GM23338 (cell line): ENCODE data around the gene NCS1.

Source experiments
- EZH2 ChIP-seq: fragments of 200-600 bp; sonication (generic); IDR thresholded peaks from one replicate; pipeline ENCODE4 v1.8.0; 2017; ENCODE audit warnings: antibody characterized with exemption, mild to moderate bottlenecking, low read depth; ENCODE audit not compliant: unreplicated experiment
- EZH2phosphoT487 ChIP-seq: fragments of 200-600 bp; sonication (generic); IDR thresholded peaks from one replicate; pipeline ENCODE4 v1.8.1; 2018; ENCODE audit warnings: antibody characterized with exemption; ENCODE audit not compliant: unreplicated experiment
- POLR2AphosphoS5 ChIP-seq: IDR thresholded peaks from 2 replicates; pipeline ENCODE4 v1.6.1; 2016; ENCODE audit warnings: antibody characterized with exemption, low read depth
- TF ChIP-seq, protein P1 (sequence below), 2 experiments: fragments of 200-600 bp in 1 of 2; sonication (generic) in 1 of 2; conservative IDR thresholded peaks; 2 replicates each; pipeline versions ENCODE4 v1.5.1 to v1.6.1; 2016 to 2017; ENCODE audit warnings: antibody characterized with exemption in 2 of 2, low read depth in 2 of 2, mild to moderate bottlenecking in 2 of 2, moderate library complexity in 1 of 2
- TF ChIP-seq, protein P2 (sequence below): IDR thresholded peaks from one replicate; pipeline ENCODE4 v1.6.1; 2018; ENCODE audit warnings: antibody characterized with exemption; ENCODE audit not compliant: unreplicated experiment

DNA sequence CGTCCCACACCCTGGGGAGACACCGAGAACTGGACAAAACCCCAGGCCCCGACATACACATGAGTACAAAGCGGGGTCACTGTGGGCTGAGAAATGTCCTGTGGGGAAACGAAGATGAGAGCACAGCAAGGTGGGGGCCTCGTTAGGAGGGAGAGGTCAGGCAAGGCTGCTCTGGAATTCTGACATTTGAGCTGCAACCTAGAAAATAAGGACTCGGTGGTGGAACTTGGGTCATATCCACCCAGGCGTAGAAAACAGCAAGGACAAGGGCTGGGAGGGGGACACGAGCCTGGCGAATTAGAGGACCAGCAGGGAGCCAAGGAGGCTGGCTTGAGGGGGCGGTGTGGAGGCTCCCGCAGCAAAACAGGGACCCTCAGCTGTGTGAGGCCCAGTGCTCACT, 32.8 kb downstream of the NCS1 start:
- TF ChIP-seq, protein P1, sequence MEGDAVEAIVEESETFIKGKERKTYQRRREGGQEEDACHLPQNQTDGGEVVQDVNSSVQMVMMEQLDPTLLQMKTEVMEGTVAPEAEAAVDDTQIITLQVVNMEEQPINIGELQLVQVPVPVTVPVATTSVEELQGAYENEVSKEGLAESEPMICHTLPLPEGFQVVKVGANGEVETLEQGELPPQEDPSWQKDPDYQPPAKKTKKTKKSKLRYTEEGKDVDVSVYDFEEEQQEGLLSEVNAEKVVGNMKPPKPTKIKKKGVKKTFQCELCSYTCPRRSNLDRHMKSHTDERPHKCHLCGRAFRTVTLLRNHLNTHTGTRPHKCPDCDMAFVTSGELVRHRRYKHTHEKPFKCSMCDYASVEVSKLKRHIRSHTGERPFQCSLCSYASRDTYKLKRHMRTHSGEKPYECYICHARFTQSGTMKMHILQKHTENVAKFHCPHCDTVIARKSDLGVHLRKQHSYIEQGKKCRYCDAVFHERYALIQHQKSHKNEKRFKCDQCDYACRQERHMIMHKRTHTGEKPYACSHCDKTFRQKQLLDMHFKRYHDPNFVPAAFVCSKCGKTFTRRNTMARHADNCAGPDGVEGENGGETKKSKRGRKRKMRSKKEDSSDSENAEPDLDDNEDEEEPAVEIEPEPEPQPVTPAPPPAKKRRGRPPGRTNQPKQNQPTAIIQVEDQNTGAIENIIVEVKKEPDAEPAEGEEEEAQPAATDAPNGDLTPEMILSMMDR (conservative IDR thresholded peaks at IDR 0.05; ENCODE audit: low read depth in 2 of 2): no peak
- TF ChIP-seq EZH2phosphoT487 (no peak), POLR2AphosphoS5 (no peak), EZH2 (no peak)
- TF ChIP-seq, protein P2, sequence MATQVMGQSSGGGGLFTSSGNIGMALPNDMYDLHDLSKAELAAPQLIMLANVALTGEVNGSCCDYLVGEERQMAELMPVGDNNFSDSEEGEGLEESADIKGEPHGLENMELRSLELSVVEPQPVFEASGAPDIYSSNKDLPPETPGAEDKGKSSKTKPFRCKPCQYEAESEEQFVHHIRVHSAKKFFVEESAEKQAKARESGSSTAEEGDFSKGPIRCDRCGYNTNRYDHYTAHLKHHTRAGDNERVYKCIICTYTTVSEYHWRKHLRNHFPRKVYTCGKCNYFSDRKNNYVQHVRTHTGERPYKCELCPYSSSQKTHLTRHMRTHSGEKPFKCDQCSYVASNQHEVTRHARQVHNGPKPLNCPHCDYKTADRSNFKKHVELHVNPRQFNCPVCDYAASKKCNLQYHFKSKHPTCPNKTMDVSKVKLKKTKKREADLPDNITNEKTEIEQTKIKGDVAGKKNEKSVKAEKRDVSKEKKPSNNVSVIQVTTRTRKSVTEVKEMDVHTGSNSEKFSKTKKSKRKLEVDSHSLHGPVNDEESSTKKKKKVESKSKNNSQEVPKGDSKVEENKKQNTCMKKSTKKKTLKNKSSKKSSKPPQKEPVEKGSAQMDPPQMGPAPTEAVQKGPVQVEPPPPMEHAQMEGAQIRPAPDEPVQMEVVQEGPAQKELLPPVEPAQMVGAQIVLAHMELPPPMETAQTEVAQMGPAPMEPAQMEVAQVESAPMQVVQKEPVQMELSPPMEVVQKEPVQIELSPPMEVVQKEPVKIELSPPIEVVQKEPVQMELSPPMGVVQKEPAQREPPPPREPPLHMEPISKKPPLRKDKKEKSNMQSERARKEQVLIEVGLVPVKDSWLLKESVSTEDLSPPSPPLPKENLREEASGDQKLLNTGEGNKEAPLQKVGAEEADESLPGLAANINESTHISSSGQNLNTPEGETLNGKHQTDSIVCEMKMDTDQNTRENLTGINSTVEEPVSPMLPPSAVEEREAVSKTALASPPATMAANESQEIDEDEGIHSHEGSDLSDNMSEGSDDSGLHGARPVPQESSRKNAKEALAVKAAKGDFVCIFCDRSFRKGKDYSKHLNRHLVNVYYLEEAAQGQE: no peak
